OCI-M1 (cell line): ENCODE measurements around the gene ALMS1.
A peak's percentile ranks its signal among the peaks of the same experiment; 100 is the strongest.
"Not testable (repeated sequence)": the region's sequence is repeated elsewhere in the genome, so short reads cannot be mapped to it uniquely, and the experiment has no call there.

ENCODE experiments used
- DNase-seq: peaks from one replicate; lab custom pipeline; 2025; lab: John Stamatoyannopoulos, UW

Gene ALMS1, protein sequence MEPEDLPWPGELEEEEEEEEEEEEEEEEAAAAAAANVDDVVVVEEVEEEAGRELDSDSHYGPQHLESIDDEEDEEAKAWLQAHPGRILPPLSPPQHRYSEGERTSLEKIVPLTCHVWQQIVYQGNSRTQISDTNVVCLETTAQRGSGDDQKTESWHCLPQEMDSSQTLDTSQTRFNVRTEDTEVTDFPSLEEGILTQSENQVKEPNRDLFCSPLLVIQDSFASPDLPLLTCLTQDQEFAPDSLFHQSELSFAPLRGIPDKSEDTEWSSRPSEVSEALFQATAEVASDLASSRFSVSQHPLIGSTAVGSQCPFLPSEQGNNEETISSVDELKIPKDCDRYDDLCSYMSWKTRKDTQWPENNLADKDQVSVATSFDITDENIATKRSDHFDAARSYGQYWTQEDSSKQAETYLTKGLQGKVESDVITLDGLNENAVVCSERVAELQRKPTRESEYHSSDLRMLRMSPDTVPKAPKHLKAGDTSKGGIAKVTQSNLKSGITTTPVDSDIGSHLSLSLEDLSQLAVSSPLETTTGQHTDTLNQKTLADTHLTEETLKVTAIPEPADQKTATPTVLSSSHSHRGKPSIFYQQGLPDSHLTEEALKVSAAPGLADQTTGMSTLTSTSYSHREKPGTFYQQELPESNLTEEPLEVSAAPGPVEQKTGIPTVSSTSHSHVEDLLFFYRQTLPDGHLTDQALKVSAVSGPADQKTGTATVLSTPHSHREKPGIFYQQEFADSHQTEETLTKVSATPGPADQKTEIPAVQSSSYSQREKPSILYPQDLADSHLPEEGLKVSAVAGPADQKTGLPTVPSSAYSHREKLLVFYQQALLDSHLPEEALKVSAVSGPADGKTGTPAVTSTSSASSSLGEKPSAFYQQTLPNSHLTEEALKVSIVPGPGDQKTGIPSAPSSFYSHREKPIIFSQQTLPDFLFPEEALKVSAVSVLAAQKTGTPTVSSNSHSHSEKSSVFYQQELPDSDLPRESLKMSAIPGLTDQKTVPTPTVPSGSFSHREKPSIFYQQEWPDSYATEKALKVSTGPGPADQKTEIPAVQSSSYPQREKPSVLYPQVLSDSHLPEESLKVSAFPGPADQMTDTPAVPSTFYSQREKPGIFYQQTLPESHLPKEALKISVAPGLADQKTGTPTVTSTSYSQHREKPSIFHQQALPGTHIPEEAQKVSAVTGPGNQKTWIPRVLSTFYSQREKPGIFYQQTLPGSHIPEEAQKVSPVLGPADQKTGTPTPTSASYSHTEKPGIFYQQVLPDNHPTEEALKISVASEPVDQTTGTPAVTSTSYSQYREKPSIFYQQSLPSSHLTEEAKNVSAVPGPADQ (N-terminal part only)

DNA sequence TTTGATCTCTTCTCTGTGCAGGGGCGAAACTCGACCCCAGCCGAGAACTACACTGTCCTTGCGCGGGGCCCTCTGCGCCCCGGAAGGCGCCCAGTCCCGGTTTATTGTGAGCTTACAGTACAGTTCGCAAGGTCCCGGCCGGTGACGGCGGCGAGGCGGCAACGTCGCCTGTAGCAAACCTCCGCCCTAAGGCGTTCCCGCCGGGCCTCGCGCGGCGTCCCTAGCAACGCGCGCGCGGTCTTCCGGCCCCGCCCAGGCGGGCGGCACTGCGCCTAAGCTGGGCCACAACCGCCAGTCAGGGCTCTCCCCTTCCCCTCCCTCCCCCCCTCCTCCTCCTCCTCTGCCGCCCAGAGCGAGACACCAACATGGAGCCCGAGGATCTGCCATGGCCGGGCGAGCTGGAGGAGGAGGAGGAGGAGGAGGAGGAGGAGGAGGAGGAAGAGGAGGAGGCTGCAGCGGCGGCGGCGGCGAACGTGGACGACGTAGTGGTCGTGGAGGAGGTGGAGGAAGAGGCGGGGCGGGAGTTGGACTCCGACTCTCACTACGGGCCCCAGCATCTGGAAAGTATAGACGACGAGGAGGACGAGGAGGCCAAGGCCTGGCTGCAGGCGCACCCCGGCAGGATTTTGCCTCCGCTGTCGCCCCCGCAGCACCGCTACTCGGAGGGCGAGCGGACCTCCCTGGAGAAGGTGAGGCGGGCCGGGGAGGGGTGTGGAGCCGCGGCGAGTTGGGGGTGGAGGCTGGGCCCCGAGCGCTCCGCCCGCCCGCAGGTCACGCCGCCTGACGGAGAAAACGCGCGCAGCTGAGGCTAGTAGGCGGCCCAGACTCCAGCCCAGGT lies at the start of gene ALMS1:
Gene ALMS1 (plus strand): TSS at position 333 of the 838 bp plus-strand sequence. CDS start 33 bp downstream, at position 366.
- peak; percentile 91 for DNase-seq

GRCh38 chr2:73337828-73338227 lies 47.8 kb upstream of the ALMS1 start:
- peak; percentile 8 for DNase-seq

DNA sequence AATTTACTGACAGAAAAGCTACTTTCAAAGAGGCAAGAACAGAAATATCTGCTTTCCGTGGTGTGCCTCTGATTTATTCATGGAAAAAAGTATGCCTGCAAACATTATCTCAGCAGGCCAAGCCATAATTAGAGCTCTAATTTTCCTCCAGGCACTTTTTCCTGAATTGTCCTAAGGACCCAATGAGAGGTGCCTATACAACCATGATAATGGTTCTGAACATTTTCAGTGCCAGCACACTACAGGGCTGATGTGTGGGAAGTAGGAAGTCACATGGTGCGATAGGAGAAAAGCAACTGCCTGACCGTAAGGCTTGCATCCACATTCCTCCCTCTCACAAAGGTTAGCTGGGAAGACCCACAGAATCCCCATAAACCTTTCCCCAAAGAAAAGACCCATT lies 46.4 kb upstream of the ALMS1 start:
- DNase-seq, result no peak

DNA sequence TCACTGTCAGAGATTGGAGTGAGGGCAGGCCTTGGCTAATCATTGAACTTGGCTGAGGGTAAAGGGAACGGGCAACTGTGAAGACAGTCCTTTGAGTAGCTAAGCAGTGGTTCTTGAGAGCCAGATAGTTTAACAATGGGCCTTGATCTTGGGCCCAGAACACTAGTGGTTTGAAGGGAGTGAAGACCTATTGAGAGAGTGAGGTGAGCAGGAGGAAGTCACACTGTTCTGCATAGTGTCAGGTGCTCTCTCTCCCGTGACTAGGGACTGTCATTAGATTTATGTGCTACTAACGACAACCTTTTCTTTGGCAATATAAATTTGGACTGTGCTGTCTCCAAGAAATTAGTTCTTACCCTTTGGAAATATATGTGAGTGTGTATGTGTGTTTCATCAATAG lies 44.6 kb upstream of the ALMS1 start:
- no peak for DNase-seq

- DNase-seq, result peak; percentile 58
Observed at GRCh38 chr2:73343992-73344391, 41.6 kb upstream of the ALMS1 start.

GRCh38 chr2:73344747-73345146 lies 40.9 kb upstream of the ALMS1 start:
- not testable (repeated sequence) for DNase-seq

DNA sequence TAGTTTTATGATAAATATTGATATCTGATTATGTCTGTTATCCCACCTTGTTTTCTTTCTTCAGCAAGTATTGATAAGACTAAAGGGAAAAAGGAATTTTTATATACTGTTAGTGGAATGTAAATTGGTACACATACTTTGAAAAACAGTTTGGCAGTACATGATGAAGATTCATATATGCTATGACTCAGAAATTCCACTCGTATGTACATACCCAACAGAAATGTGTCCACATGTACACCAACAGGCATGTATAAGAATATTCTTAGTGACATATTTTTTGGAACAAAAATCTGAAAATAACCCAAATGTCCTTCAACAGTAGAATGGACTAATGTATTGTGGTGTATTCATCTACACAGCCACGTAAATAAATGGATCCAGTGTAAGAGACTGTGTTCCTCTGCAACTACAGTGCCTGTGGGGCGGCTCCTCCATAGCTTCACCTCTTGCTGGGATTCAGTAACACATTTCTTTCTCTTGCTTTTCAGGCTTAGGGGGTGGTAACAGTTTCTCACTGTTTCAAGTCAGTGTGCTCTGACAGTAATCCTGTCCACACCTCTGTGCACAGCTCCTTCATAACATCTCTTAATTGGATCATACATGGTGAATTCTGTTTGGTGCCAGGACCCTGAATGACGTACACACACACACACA lies 35.5 kb upstream of the ALMS1 start:
- no peak for DNase-seq

DNA sequence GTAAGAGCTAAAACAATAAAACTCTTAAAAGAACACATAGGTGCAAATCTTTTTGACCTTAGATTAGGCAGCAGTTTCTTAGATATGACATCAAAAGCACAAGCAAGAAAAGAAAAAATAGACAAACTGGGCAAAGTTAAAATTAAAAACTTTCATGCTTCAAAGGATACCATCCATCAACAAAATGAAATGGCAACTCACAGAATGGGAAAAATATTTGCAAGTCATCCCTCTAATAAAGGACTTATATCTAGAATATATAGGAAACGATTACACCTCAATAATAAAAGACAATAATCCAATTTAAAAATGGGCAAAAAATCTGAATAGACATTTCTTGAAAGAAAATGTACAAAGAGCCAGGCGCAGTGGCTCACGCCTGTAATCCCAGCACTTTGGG lies 29.5 kb upstream of the ALMS1 start:
- no peak for DNase-seq

DNA sequence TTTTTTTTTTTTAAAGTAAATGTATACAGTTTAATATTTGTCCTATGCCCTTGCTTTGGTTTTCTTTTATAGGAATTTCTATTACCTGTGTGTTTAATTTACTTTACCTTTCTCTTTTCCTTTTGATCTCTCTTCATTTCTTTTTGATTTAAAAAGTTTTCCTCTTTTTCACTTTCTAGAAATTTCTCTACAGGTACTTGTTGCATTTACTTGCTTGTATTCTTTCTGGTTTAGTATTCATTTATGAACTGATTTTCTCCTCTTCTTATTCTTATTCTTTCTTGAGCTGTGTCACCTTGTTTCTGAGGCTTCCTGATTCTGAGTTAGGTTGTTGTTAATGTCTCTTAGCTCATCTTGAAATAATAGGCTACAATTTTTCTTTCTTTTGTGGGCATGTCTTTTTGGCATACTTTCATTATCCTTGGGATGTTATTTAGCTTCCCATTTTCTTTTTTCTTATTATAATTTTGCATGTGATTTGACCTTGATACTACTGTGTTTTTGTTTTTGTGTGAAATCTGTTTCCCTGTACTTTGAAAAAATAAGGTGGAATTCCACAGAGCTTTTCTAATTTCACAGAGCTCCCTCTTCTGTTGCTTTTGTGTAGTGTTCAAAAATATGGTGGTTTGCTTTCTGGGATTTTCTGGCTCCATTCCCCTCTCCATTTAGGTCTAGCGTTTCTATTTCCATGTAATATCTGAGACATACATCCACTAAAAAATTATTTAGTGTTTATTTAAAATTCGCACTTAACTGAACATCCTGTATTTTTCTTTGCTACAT lies 25.5 kb upstream of the ALMS1 start:
- DNase-seq, result peak; percentile 9

DNA sequence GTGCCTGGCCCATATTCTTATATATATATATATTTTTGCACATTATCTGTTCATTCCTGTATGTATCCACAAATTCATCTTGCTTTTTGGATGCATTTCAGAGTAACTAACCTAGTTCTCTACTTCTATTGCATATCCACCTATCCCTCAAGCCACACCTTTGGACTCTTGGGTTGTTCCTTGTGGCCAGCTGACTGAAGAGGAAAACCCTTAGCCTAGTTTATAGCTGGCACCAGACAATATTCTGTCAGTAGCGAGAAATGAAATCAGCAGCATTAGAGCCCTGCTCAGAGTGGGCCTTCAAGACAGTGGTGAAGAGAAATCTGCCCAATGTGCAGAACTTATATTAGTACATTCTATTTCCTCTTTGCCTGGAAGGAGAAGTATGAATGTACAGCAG lies 19.6 kb upstream of the ALMS1 start:
- DNase-seq, result no peak

- DNase-seq, result peak; percentile 72
Observed at GRCh38 chr2:73368781-73369180, 16.9 kb upstream of the ALMS1 start.

DNA sequence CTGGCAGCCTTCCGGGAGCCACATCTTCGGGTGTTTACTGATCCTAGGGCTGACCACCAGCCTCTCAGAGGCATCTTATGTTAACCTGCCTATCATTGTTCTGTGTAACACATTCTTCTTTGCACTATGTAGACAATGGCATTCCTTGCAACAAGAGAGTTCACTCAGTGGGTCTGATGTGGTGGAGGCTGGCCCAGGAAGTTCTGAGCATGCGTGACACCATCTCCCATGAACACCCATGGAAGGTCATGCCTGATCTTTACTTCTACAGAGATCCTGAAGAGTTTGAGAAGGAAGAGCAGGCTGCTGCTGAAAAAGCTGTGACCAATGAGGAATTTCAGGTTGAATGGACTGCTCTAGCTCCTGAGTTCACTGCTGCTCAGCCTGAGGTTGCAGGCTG lies 15.3 kb upstream of the ALMS1 start:
- DNase-seq, result no peak

- DNase-seq, result no peak
Observed at GRCh38 chr2:73373344-73373743, 12.3 kb upstream of the ALMS1 start.

- DNase-seq, result no peak
Observed at GRCh38 chr2:73374269-73374668, 11.4 kb upstream of the ALMS1 start.

DNA sequence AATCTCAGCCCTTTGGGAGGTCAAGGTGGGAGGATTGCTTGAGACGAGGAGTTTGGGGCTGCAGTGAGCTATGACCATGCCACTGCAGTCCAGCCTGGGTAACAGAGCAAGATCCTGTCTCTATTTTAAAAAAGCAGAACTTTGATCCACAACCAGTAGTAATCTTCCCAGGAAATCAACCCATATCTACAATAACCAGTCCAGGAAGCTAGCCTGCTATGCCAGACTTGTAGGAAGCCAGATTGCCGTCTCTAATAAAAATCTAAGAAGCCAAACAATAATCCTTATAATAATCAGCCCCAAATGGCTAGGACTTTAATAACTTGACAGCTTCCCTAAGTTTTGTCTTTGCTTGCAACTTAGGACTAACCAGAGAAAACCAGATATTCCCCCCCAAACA lies 9.0 kb upstream of the ALMS1 start:
- DNase-seq, result peak; percentile 7

DNA sequence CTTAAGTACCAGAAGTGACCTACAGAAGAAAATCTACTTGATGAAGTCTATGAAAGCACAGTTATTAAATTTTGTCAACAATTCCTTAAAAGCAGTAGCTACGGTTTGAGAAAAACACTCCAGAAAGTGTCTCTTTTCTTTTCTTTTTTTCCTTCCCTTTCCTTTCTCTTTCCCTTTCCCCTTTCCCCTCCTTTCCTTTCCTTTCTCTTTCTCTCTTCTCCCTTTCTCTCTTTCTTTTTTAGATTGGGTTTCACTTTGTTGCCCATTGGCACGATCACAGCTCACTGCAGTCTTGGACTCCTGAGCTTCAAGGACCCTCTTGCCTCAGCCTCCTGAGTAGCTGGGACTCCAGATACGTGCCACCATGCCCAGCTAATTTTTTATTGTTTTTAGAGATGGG lies 2.6 kb upstream of the ALMS1 start:
- no peak for DNase-seq

- DNase-seq, result no peak
Observed at GRCh38 chr2:73385123-73385503, 523 bp upstream of the ALMS1 start.

- no peak for DNase-seq
Observed at GRCh38 chr2:73386342-73386868, 769 bp downstream of the ALMS1 start.

GRCh38 chr2:73386894-73387636 lies 1.4 kb downstream of the ALMS1 start:
- no peak for DNase-seq
